ENCODE measurements around the gene SLC27A3.
"Not testable (repeated sequence)": the region's sequence is repeated elsewhere in the genome, so short reads cannot be mapped to it uniquely, and the experiment has no call there.

Gene SLC27A3

DNA sequence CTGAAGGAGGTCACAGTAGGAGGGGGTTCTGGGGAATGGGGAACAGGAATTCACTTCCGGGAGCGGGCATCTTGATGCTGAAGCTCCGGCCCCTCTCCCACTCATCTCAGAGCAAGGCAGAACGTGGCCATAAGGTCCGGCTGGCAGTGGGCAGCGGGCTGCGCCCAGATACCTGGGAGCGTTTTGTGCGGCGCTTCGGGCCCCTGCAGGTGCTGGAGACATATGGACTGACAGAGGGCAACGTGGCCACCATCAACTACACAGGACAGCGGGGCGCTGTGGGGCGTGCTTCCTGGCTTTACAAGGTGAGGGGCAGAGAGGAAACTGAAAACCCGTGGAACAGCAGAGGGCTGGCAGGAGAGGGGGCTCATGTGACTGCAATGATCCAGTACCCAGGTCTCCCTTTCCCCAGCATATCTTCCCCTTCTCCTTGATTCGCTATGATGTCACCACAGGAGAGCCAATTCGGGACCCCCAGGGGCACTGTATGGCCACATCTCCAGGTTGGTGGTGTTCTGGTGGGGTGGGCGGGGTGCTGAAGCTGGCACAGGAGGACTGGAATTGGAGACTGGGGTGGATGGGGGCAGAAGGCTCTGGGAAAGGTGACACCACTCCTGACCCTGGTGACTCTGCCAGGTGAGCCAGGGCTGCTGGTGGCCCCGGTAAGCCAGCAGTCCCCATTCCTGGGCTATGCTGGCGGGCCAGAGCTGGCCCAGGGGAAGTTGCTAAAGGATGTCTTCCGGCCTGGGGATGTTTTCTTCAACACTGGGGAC, 3.0 kb downstream of the SLC27A3 start:
- Histone ChIP-seq H3K79me2 (ENCODE audit: insufficient read depth, low read depth) (no peaks in the 10 kb centered on the region), H3K27ac (no peak overlapping the region), H3K36me3 (ENCODE audit: insufficient read depth) (no peaks in the 10 kb centered on the region), H2AFZ (ENCODE audit: low read depth) (no peak overlapping the region), H3K27me3 (ENCODE audit: insufficient read depth, low read depth) (peaks cover 32% of the 10 kb centered on the region), H3K4me1 (ENCODE audit: low read depth, poor library complexity, severe bottlenecking) (peaks cover 13% of the 10 kb centered on the region), H4K20me1 (ENCODE audit: insufficient read depth) (no peaks in the 10 kb centered on the region), H3K4me3 (IDR thresholded peaks at IDR 0.05; ENCODE audit: insufficient read depth, low read depth, low read length) (no peak overlapping the region), H3K4me2 (no peak overlapping the region), H3K9ac (no peak overlapping the region)
- TF ChIP-seq, protein P1, sequence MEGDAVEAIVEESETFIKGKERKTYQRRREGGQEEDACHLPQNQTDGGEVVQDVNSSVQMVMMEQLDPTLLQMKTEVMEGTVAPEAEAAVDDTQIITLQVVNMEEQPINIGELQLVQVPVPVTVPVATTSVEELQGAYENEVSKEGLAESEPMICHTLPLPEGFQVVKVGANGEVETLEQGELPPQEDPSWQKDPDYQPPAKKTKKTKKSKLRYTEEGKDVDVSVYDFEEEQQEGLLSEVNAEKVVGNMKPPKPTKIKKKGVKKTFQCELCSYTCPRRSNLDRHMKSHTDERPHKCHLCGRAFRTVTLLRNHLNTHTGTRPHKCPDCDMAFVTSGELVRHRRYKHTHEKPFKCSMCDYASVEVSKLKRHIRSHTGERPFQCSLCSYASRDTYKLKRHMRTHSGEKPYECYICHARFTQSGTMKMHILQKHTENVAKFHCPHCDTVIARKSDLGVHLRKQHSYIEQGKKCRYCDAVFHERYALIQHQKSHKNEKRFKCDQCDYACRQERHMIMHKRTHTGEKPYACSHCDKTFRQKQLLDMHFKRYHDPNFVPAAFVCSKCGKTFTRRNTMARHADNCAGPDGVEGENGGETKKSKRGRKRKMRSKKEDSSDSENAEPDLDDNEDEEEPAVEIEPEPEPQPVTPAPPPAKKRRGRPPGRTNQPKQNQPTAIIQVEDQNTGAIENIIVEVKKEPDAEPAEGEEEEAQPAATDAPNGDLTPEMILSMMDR (conservative IDR thresholded peaks at IDR 0.05; ENCODE audit: low read depth, low read length) = no peak

DNA sequence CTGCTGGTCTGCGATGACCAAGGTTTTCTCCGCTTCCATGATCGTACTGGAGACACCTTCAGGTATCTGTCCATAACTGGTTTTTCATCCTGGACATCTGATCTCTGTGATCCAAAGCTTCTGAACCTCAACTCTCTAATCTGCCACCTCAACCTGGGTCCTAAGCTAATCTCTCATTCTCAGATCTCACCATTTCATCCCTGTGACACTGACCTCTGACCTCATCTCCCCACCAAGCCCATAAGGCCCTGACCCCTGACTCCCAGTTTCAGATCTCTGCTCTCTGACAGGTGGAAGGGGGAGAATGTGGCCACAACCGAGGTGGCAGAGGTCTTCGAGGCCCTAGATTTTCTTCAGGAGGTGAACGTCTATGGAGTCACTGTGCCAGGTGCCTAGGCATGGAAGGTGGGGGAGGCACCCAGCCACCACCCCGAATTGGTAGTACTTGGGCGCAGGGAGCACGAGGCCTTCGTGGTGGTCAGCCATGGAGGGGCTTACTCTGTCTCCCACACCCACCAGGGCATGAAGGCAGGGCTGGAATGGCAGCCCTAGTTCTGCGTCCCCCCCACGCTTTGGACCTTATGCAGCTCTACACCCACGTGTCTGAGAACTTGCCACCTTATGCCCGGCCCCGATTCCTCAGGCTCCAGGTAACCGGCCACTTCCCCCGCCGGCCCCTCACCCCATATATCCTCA, 3.8 kb downstream of the SLC27A3 start:
- no peak overlapping the region for H3K9ac ChIP-seq
- H3K36me3 ChIP-seq (ENCODE audit: insufficient read depth) = no peaks in the 10 kb centered on the region
- TF ChIP-seq, protein P1 (conservative IDR thresholded peaks at IDR 0.05; ENCODE audit: low read depth, low read length) = no peak
- H4K20me1 ChIP-seq (ENCODE audit: insufficient read depth) = no peaks in the 10 kb centered on the region
- H3K4me3 ChIP-seq (IDR thresholded peaks at IDR 0.05; ENCODE audit: insufficient read depth, low read depth, low read length) = no peak overlapping the region
- H3K79me2 ChIP-seq (ENCODE audit: insufficient read depth, low read depth) = no peaks in the 10 kb centered on the region
- peaks cover 16% of the 10 kb centered on the region for H3K4me1 ChIP-seq (ENCODE audit: low read depth, poor library complexity, severe bottlenecking)
- no peak overlapping the region for H3K4me2 ChIP-seq
- H2AFZ ChIP-seq (ENCODE audit: low read depth) = no peak overlapping the region
- H3K27me3 ChIP-seq (ENCODE audit: insufficient read depth, low read depth) = peaks cover 32% of the 10 kb centered on the region
- no peak overlapping the region for H3K27ac ChIP-seq

DNA sequence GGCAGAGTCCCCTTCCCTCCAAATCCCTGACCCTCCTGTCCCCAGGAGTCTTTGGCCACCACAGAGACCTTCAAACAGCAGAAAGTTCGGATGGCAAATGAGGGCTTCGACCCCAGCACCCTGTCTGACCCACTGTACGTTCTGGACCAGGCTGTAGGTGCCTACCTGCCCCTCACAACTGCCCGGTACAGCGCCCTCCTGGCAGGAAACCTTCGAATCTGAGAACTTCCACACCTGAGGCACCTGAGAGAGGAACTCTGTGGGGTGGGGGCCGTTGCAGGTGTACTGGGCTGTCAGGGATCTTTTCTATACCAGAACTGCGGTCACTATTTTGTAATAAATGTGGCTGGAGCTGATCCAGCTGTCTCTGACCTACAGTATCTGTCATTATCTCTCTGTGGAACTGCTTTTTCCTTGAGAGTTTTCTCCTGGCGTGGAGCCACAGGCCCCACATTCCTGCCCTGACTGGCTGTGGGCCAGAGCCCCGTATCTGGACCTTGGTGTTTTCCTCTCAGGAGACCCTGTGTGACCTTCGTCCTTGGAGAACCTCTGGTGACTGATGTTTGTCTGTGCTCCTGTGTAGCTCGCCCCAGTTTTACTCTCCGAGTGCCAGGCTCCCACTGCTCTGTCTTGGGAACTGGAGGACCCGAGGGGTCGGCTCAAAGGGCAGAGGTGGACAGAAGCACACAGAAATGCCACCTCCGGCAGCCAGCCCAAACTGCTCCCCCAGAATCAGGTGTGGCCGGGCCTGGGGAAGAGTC, 4.8 kb downstream of the SLC27A3 start:
- H3K36me3 ChIP-seq (ENCODE audit: insufficient read depth) = no peaks in the 10 kb centered on the region
- peaks cover 31% of the 10 kb centered on the region for H3K27me3 ChIP-seq (ENCODE audit: insufficient read depth, low read depth)
- peaks cover 20% of the 10 kb centered on the region for H3K4me1 ChIP-seq (ENCODE audit: low read depth, poor library complexity, severe bottlenecking)
- H3K9ac ChIP-seq = no peak overlapping the region
- no peaks in the 10 kb centered on the region for H3K79me2 ChIP-seq (ENCODE audit: insufficient read depth, low read depth)
- TF ChIP-seq, protein P1 (conservative IDR thresholded peaks at IDR 0.05; ENCODE audit: low read depth, low read length) = no peak
- H3K4me3 ChIP-seq (IDR thresholded peaks at IDR 0.05; ENCODE audit: insufficient read depth, low read depth, low read length) = no peak overlapping the region
- H2AFZ ChIP-seq (ENCODE audit: low read depth) = no peak overlapping the region
- no peak overlapping the region for H3K4me2 ChIP-seq
- H4K20me1 ChIP-seq (ENCODE audit: insufficient read depth) = no peaks in the 10 kb centered on the region
- H3K27ac ChIP-seq = no peak overlapping the region

DNA sequence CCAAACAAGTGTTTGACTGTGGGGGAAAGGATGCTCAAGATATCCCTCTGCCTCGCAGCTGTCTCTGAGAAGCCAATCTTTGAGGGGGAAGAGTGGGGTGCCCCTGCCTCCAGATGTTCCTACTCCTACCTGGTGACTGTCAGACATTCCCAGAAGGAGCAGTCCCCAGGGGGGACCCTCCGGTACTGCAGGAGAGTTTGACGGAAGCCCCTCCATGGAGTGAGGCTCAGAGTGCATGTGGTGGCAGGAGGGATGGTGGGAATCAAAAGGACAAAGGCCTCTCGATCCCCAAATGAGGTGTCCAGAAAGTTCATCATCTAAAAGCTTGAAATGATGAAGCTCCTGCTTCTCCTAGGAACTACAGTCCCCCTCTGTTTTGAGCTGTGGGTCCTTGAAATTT, 5.3 kb downstream of the SLC27A3 start:
- peaks cover 25% of the 10 kb centered on the region for H3K27me3 ChIP-seq (ENCODE audit: insufficient read depth, low read depth)
- no peak overlapping the region for H3K4me3 ChIP-seq (IDR thresholded peaks at IDR 0.05; ENCODE audit: insufficient read depth, low read depth, low read length)
- H2AFZ ChIP-seq (ENCODE audit: low read depth) = no peak overlapping the region
- H3K4me1 ChIP-seq (ENCODE audit: low read depth, poor library complexity, severe bottlenecking) = peaks cover 20% of the 10 kb centered on the region
- no peaks in the 10 kb centered on the region for H3K36me3 ChIP-seq (ENCODE audit: insufficient read depth)
- no peak overlapping the region for H3K27ac ChIP-seq
- no peaks in the 10 kb centered on the region for H3K79me2 ChIP-seq (ENCODE audit: insufficient read depth, low read depth)
- no peak overlapping the region for H3K9ac ChIP-seq
- H3K4me2 ChIP-seq = no peak overlapping the region
- no peaks in the 10 kb centered on the region for H4K20me1 ChIP-seq (ENCODE audit: insufficient read depth)
- TF ChIP-seq, protein P1 (conservative IDR thresholded peaks at IDR 0.05; ENCODE audit: low read depth, low read length) = no peak

DNA sequence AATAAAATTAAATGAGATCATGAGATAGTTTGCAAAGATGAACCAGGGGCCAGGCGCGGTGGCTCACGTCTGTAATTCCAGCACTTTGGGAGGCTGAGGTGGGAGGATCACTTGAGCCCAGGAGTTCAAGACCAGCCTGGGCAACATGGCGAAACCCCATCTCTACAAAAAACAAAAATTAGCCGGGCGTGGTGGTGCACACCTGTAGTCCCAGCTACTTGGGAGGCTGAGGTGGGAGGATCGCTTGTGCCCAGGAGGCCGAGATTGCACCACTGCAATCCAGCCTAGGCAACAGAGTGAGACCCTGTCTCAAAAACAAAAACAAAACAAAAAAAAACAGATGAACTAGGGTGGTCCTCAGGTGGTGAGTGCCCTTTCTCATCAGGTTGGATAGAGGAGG, 7.4 kb downstream of the SLC27A3 start:
- peak overlapping the region; percentile 69; the same call in 1 of the 2 replicates for H3K9ac ChIP-seq
- H3K4me2 ChIP-seq = peak overlapping the region; percentile 96
- not testable (repeated sequence) for H3K79me2 ChIP-seq (ENCODE audit: insufficient read depth, low read depth); H3K36me3 ChIP-seq (ENCODE audit: insufficient read depth); H3K27me3 ChIP-seq (ENCODE audit: insufficient read depth, low read depth); H4K20me1 ChIP-seq (ENCODE audit: insufficient read depth)
- H2AFZ ChIP-seq (ENCODE audit: low read depth) = peak overlapping the region; percentile 86
- H3K4me3 ChIP-seq (IDR thresholded peaks at IDR 0.05; ENCODE audit: insufficient read depth, low read depth, low read length) = peak overlapping the region; percentile 100
- H3K27ac ChIP-seq = peak overlapping the region; percentile 62; the same call in 1 of the 2 replicates
- H3K4me1 ChIP-seq (ENCODE audit: low read depth, poor library complexity, severe bottlenecking) = peaks cover 16% of the 10 kb centered on the region

Data from KMS-11 (cell line).